BLaER1 treated with 17β-estradiol and CSF1 and Interleukin-3, amounts not matched to agents 10 nM and 100 nM (cell line): ENCODE results near the gene CNGA1.

Source experiments
- H3K27ac ChIP-seq, 11 experiments: shearing (Covaris generic); formaldehyde crosslinking; 2 replicates each; pipeline ENCODE4 v1.8.1; 2022
- H3K27me3 ChIP-seq, 11 experiments: shearing (Covaris generic); formaldehyde crosslinking; 2 replicates each; pipeline ENCODE4 v1.8.1; 2022
- H3K36me3 ChIP-seq, 11 experiments: shearing (Covaris generic); formaldehyde crosslinking; 2 replicates each; pipeline ENCODE4 v1.8.1; 2022
- H3K4me1 ChIP-seq, 10 experiments: shearing (Covaris generic); formaldehyde crosslinking; 2 replicates each; pipeline ENCODE4 v1.8.1; 2022
- H3K4me2 ChIP-seq, 11 experiments: shearing (Covaris generic); formaldehyde crosslinking; 2 replicates each; pipeline ENCODE4 v1.8.1; 2022
- H3K4me3 ChIP-seq, 10 experiments: shearing (Covaris generic); formaldehyde crosslinking; 2 replicates each; pipeline ENCODE4 v1.8.1; 2022
- H3K9ac ChIP-seq, 11 experiments: shearing (Covaris generic); formaldehyde crosslinking; 2 replicates each; pipeline ENCODE4 v1.8.1; 2022
- H3K9me3 ChIP-seq, 11 experiments: shearing (Covaris generic); formaldehyde crosslinking; replicated peaks in 1 of 11; 2 replicates each; pipeline ENCODE4 v1.8.1; 2022
- H4K20me1 ChIP-seq, 11 experiments: shearing (Covaris generic); formaldehyde crosslinking; 2 replicates each; pipeline ENCODE4 v1.8.1; 2022
- Cebpa-rat ChIP-seq, 11 experiments: shearing (Covaris generic); IDR thresholded peaks; 2 replicates each; pipeline ENCODE4 v1.8.1; 2022

Gene CNGA1

GRCh38 chr4:48033825-48034413 lies 17.4 kb upstream of the CNGA1 start:
- Histone ChIP-seq H3K27me3 (0 out of 22 replicates have a peak, but pooled peaks cover 0 to 3% (median 0%) of the 10 kb centered on the region in 11 experiments), H3K9me3 (no peaks in the 10 kb centered on the region), H4K20me1 (no peaks in the 10 kb centered on the region), H3K27ac (no peak overlapping the region), H3K9ac (no peak overlapping the region), H3K4me1 (peaks cover 12 to 23% (median 17%) of the 10 kb centered on the region in 10 experiments), H3K36me3 (no peaks in the 10 kb centered on the region), H3K4me2 (no peak overlapping the region), H3K4me3 (no peak overlapping the region)
- no peak for TF ChIP-seq Cebpa-rat (IDR thresholded peaks at IDR 0.05)

- Histone ChIP-seq H3K36me3 (no peaks in the 10 kb centered on the region), H3K27me3 (0 out of 22 replicates have a peak, but pooled peaks cover 0 to 3% (median 0%) of the 10 kb centered on the region in 11 experiments), H3K4me2 (no peak overlapping the region), H3K9ac (no peak overlapping the region), H3K4me1 (peaks cover 12 to 23% (median 17%) of the 10 kb centered on the region in 10 experiments), H4K20me1 (no peaks in the 10 kb centered on the region), H3K4me3 (no peak overlapping the region), H3K9me3 (no peaks in the 10 kb centered on the region), H3K27ac (no peak overlapping the region)
- TF ChIP-seq Cebpa-rat (IDR thresholded peaks at IDR 0.05): no peak
Measured at GRCh38 chr4:48033412-48033811, 16.9 kb upstream of the CNGA1 start.

GRCh38 chr4:48032721-48033120 lies 16.2 kb upstream of the CNGA1 start:
- Histone ChIP-seq H3K4me2 (no peak overlapping the region), H3K9ac (no peak overlapping the region), H3K27ac (no peak overlapping the region), H3K36me3 (no peaks in the 10 kb centered on the region), H3K4me1 (peaks cover 12 to 26% (median 17%) of the 10 kb centered on the region in 10 experiments), H3K4me3 (no peak overlapping the region), H4K20me1 (no peaks in the 10 kb centered on the region), H3K27me3 (no peaks in the 10 kb centered on the region), H3K9me3 (peaks cover 0 to 5% (median 0%) of the 10 kb centered on the region in 11 experiments; a peak in 1 of 22 replicates)
- TF ChIP-seq Cebpa-rat (IDR thresholded peaks at IDR 0.05): no peak

GRCh38 chr4:48031802-48032525 lies 15.5 kb upstream of the CNGA1 start:
- no peaks in the 10 kb centered on the region for H4K20me1 ChIP-seq
- no peaks in the 10 kb centered on the region for H3K27me3 ChIP-seq
- no peaks in the 10 kb centered on the region for H3K36me3 ChIP-seq
- peaks cover 0 to 5% (median 0%) of the 10 kb centered on the region in 11 experiments; a peak in 1 of 22 replicates for H3K9me3 ChIP-seq
- no peak overlapping the region for H3K27ac ChIP-seq
- TF ChIP-seq Cebpa-rat (IDR thresholded peaks at IDR 0.05): no peak
- peaks cover 7 to 19% (median 11%) of the 10 kb centered on the region in 10 experiments for H3K4me1 ChIP-seq
- H3K4me2 ChIP-seq: no peak overlapping the region
- H3K4me3 ChIP-seq: no peak overlapping the region
- no peak overlapping the region for H3K9ac ChIP-seq

- H3K9me3 ChIP-seq: peaks cover 0 to 5% (median 0%) of the 10 kb centered on the region in 11 experiments; a peak in 1 of 22 replicates
Measured at GRCh38 chr4:48030470-48030869, 14.0 kb upstream of the CNGA1 start.

GRCh38 chr4:48028696-48029095 lies 12.2 kb upstream of the CNGA1 start:
- no peak overlapping the region for H3K27ac ChIP-seq
- H3K9ac ChIP-seq: no peak overlapping the region
- H3K27me3 ChIP-seq: no peaks in the 10 kb centered on the region
- no peak overlapping the region for H3K4me3 ChIP-seq
- no peaks in the 10 kb centered on the region for H4K20me1 ChIP-seq
- TF ChIP-seq Cebpa-rat (IDR thresholded peaks at IDR 0.05): no peak
- H3K9me3 ChIP-seq: peaks cover 0 to 5% (median 0%) of the 10 kb centered on the region in 11 experiments; a peak in 1 of 22 replicates
- H3K4me1 ChIP-seq: peaks cover 0 to 7% (median 0%) of the 10 kb centered on the region in 10 experiments; a peak in 1 of 20 replicates
- no peaks in the 10 kb centered on the region for H3K36me3 ChIP-seq
- peak overlapping the region in 2 of 11 experiments; percentile 4 to 21; a peak in 2 of 22 replicates for H3K4me2 ChIP-seq

More at GRCh38 chr4:48030470-48030869, 14.0 kb upstream of the CNGA1 start:
- no peak for TF ChIP-seq Cebpa-rat (IDR thresholded peaks at IDR 0.05)
- peaks cover 0 to 7% (median 0%) of the 10 kb centered on the region in 10 experiments; a peak in 2 of 20 replicates for H3K4me1 ChIP-seq
- no peak overlapping the region for H3K9ac ChIP-seq
- H3K4me3 ChIP-seq: no peak overlapping the region
- H3K27me3 ChIP-seq: no peaks in the 10 kb centered on the region
- no peak overlapping the region for H3K4me2 ChIP-seq
- no peaks in the 10 kb centered on the region for H4K20me1 ChIP-seq
- H3K27ac ChIP-seq: no peak overlapping the region
- no peaks in the 10 kb centered on the region for H3K36me3 ChIP-seq

GRCh38 chr4:48027653-48028052 lies 11.2 kb upstream of the CNGA1 start:
- Histone ChIP-seq H3K4me2 (no peak overlapping the region), H3K9ac (no peak overlapping the region), H3K4me3 (no peak overlapping the region), H3K27me3 (no peaks in the 10 kb centered on the region), H3K9me3 (peaks cover 0 to 5% (median 0%) of the 10 kb centered on the region in 11 experiments; a peak in 1 of 22 replicates), H4K20me1 (no peaks in the 10 kb centered on the region), H3K36me3 (no peaks in the 10 kb centered on the region), H3K4me1 (peaks cover 0 to 7% (median 0%) of the 10 kb centered on the region in 10 experiments; a peak in 1 of 20 replicates), H3K27ac (no peak overlapping the region)
- no peak for TF ChIP-seq Cebpa-rat (IDR thresholded peaks at IDR 0.05)

- H3K27me3 ChIP-seq: no peaks in the 10 kb centered on the region
- no peaks in the 10 kb centered on the region for H3K36me3 ChIP-seq
- no peak overlapping the region for H3K9ac ChIP-seq
- H3K4me1 ChIP-seq: peaks cover 0 to 7% (median 0%) of the 10 kb centered on the region in 10 experiments; a peak in 1 of 20 replicates
- H3K27ac ChIP-seq: no peak overlapping the region
- H3K4me3 ChIP-seq: no peak overlapping the region
- TF ChIP-seq Cebpa-rat (IDR thresholded peaks at IDR 0.05): no peak
- peaks cover 0 to 5% (median 0%) of the 10 kb centered on the region in 11 experiments; a peak in 1 of 22 replicates for H3K9me3 ChIP-seq
- H3K4me2 ChIP-seq: no peak overlapping the region
- no peaks in the 10 kb centered on the region for H4K20me1 ChIP-seq
Measured at GRCh38 chr4:48025005-48025404, 8.5 kb upstream of the CNGA1 start.

GRCh38 chr4:48024522-48024921 lies 8.0 kb upstream of the CNGA1 start:
- H3K27me3 ChIP-seq: no peaks in the 10 kb centered on the region
- no peaks in the 10 kb centered on the region for H3K36me3 ChIP-seq
- peaks cover 0 to 5% (median 0%) of the 10 kb centered on the region in 11 experiments; a peak in 1 of 22 replicates for H3K9me3 ChIP-seq
- H3K9ac ChIP-seq: no peak overlapping the region
- peaks cover 0 to 7% (median 0%) of the 10 kb centered on the region in 10 experiments; a peak in 1 of 20 replicates for H3K4me1 ChIP-seq
- no peaks in the 10 kb centered on the region for H4K20me1 ChIP-seq
- no peak for TF ChIP-seq Cebpa-rat (IDR thresholded peaks at IDR 0.05)
- H3K27ac ChIP-seq: no peak overlapping the region
- H3K4me2 ChIP-seq: no peak overlapping the region
- no peak overlapping the region for H3K4me3 ChIP-seq
